ENCODE measurements around the gene SDHB.

- no peak for TF ChIP-seq YY1 (IDR thresholded peaks at IDR 0.05; ENCODE audit: low read depth)
- no peak for TF ChIP-seq REST (IDR thresholded peaks at IDR 0.05; ENCODE audit: low read depth, low read length)
- TF ChIP-seq PBX3 (IDR thresholded peaks at IDR 0.05) = no peak
- no peak for TF ChIP-seq CTCF (IDR thresholded peaks at IDR 0.05)
- TF ChIP-seq MAX (IDR thresholded peaks at IDR 0.05; ENCODE audit: low read depth) = no peak
- no peak for TF ChIP-seq GATA2 (CRISPR knock-in tag; IDR thresholded peaks at IDR 0.05)
- TF ChIP-seq TEAD4 (IDR thresholded peaks at IDR 0.05; ENCODE audit: borderline replicate concordance, insufficient read depth) = no peak
- TF ChIP-seq CHD2 (IDR thresholded peaks at IDR 0.05; ENCODE audit: low read length, partially characterized antibody) = no peak
- TF ChIP-seq SMC3 (IDR thresholded peaks at IDR 0.05; ENCODE audit: low read depth, low read length) = no peak
- TF ChIP-seq SIN3A (IDR thresholded peaks at IDR 0.05; ENCODE audit: borderline replicate concordance, low read depth, low read length) = no peak
- no peak for TF ChIP-seq USF2 (IDR thresholded peaks at IDR 0.05; ENCODE audit: borderline replicate concordance, low read depth, low read length)
- no peak for TF ChIP-seq MXI1 (IDR thresholded peaks at IDR 0.05; ENCODE audit: low read depth, low read length)
These were observed 57.0 kb downstream of the SDHB start for GRCh38 chr1:16996845-16997244.
